Measurements from ENCODE around the gene ATMIN. TPM values are rescaled to one million over a fixed set of nuclear protein-coding genes. Genes with fewer than 3 reads are reported as not detected.

Gene ATMIN
- total and polyA plus RNA-seq, 2 experiments from 2014 or later = 22.0 to 60.5 TPM

- Histone ChIP-seq H4K20me1 (replicated peaks; ENCODE audit: insufficient read depth) (no peaks in the 10 kb centered on the region), H3K79me2 (replicated peaks; ENCODE audit: insufficient read depth) (no peaks in the 10 kb centered on the region), H3K4me2 (0 out of 2 replicates have a peak overlapping the region, but pooled peaks have one; percentile 66), H3K27me3 (ENCODE audit: insufficient read depth) (no peaks in the 10 kb centered on the region), H3K9me2 (ENCODE audit: insufficient read depth) (no peaks in the 10 kb centered on the region), H2AFZ (peak overlapping the region; percentile 85; the same call in 1 of the 2 replicates), H3K4me1 (ENCODE audit: insufficient read depth) (peaks cover 19% of the 10 kb centered on the region), H3K4me3 (no peak overlapping the region), H3F3A (replicated peaks; ENCODE audit: low read depth) (0 out of 2 replicates have a peak, but pooled peaks cover 3% of the 10 kb centered on the region), H3K27ac (ENCODE audit: low read depth) (0 out of 2 replicates have a peak overlapping the region, but pooled peaks have one; percentile 39), H3K36me3 (ENCODE audit: insufficient read depth) (no peaks in the 10 kb centered on the region)
- no peak overlapping the region for H3K4me3 Mint-ChIP-seq
- TF ChIP-seq CTCF (conservative IDR thresholded peaks at IDR 0.05; ENCODE audit: low read depth in 2 of 2) (peak in 1 of 2 experiments; percentile 53; a peak in 2 of 4 replicates), ETS1 (IDR thresholded peaks at IDR 0.05) (no peak)
- peaks cover 2% of the 10 kb centered on the region for H3K27me3 Mint-ChIP-seq (ENCODE audit: insufficient read depth, low read depth, poor library complexity)
- no peak overlapping the region for H3K27ac Mint-ChIP-seq
- H3K4me1 Mint-ChIP-seq = peaks cover 23% of the 10 kb centered on the region
- no peaks in the 10 kb centered on the region for H3K9me3 Mint-ChIP-seq
- peak; percentile 61 for ATAC-seq
- no peak for DNase-seq (ENCODE audit: low spot score)
- H3K36me3 Mint-ChIP-seq (ENCODE audit: low read depth) = no peaks in the 10 kb centered on the region; the same call in 2 of the 3 replicates
Observed at GRCh38 chr16:81061871-81062608, 26.4 kb downstream of the ATMIN start.

GRCh38 chr16:81066681-81067080 is 31.0 kb downstream of the ATMIN start:
- no peaks in the 10 kb centered on the region for H3F3A ChIP-seq (replicated peaks; ENCODE audit: low read depth)
- no peak overlapping the region for H3K27ac ChIP-seq (ENCODE audit: low read depth)
- Mint-ChIP-seq H3K27ac (no peak overlapping the region), H3K4me1 (peaks cover 13% of the 10 kb centered on the region), H3K36me3 (ENCODE audit: low read depth) (no peaks in the 10 kb centered on the region), H3K9me3 (no peaks in the 10 kb centered on the region), H3K27me3 (ENCODE audit: insufficient read depth, low read depth, poor library complexity) (peaks cover 2% of the 10 kb centered on the region), H3K4me3 (no peak overlapping the region)
- no peak for DNase-seq (ENCODE audit: low spot score)
- no peak overlapping the region for H3K4me2 ChIP-seq
- ATAC-seq = no peak
- H2AFZ ChIP-seq = no peak overlapping the region
- H3K4me3 ChIP-seq = no peak overlapping the region
- no peaks in the 10 kb centered on the region for H3K36me3 ChIP-seq (ENCODE audit: insufficient read depth)
- no peaks in the 10 kb centered on the region for H3K27me3 ChIP-seq (ENCODE audit: insufficient read depth)
- no peak for TF ChIP-seq CTCF (conservative IDR thresholded peaks at IDR 0.05; ENCODE audit: low read depth in 2 of 2)
- no peak for TF ChIP-seq ZNF462 (CRISPR knock-in tag; IDR thresholded peaks at IDR 0.05)
- TF ChIP-seq CREB1 (CRISPR knock-in tag; IDR thresholded peaks at IDR 0.05; ENCODE audit: low read depth) = no peak
- TF ChIP-seq EZH2 (IDR thresholded peaks at IDR 0.05; ENCODE audit: low read depth, unreplicated experiment) = no peak
- no peaks in the 10 kb centered on the region for H4K20me1 ChIP-seq (replicated peaks; ENCODE audit: insufficient read depth)
- no peaks in the 10 kb centered on the region for H3K79me2 ChIP-seq (replicated peaks; ENCODE audit: insufficient read depth)
- H3K9me2 ChIP-seq (ENCODE audit: insufficient read depth) = no peaks in the 10 kb centered on the region
- peaks cover 11% of the 10 kb centered on the region for H3K4me1 ChIP-seq (ENCODE audit: insufficient read depth)
